NCI-H345 (cell line): ENCODE data around the gene GALP.
"Not testable (repeated sequence)": the region's sequence is repeated elsewhere in the genome, so short reads cannot be mapped to it uniquely, and the experiment has no call there.

ENCODE experiments used
- DNase-seq: peaks from one replicate; lab custom pipeline; 2025; lab: John Stamatoyannopoulos, UW

GALP gene

DNA sequence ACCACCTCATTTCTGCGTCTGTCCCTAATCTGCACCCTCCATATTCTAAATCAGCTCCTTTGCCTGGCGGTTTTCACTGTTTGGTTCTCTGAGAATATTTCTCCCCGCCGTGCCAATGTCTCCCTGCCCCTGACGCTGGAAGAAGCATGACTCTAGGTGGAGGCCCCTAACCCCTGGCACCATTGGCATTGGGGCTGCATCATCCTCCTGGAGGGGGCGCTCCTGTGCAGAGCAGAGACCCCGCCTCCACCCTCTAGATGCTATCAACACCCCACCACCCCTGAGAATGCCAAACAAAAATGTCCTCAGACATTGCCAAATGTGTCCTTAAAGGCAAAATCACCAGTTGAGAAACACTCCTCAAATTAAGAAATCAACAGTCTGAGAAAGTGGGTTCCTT, 15.3 kb downstream of the GALP start:
- DNase-seq = no peak

DNA sequence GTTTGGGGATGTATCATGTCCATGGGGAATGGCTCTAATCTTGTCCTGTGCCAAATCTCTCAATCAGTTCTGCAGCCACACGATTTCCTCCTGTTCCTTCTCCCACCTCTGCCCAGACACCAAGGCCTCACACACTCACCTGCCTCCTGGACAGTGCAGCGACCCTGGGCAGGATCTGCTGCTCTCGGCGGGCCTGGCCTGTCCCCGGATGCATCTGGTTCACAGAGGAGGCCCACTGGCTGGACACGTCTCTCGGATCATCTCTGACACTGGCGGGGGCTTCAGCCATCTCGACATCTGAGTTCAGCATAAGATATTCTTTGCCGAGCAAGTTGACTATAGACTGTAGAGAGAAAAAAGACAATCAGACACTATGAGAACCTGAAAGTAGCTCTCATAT, 15.9 kb downstream of the GALP start:
- DNase-seq = no peak

DNA sequence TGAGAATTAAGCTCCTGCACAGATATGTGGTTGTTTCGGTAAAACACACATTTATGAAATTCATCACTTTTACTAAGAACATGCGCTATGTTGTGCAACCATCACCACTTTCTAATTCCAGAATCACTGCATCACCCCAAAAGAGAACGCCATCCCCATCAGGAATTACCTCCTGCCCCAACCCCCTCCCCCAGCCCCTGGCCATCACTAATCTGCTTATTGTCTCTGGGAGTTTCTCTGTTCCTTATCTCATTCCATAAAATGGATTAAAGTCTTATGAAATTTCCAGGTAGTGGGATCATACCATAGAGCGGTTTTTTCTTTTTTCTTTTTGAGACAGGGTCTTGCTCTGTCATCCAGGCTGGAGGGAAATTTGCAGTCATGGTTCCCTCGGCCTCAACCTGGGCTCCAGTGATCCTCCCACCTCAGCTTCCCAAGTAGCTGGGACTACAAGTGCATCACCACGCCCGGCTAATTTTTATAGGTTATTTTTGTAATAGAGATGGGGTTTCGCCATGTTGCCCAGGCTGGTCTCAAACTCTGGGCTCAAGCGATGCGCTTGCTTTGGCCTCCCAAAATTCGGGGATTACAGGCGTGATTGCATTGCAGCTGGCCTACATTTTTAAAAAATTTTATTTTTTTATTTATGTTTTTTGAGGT, 18.3 kb downstream of the GALP start:
- no peak for DNase-seq

DNA sequence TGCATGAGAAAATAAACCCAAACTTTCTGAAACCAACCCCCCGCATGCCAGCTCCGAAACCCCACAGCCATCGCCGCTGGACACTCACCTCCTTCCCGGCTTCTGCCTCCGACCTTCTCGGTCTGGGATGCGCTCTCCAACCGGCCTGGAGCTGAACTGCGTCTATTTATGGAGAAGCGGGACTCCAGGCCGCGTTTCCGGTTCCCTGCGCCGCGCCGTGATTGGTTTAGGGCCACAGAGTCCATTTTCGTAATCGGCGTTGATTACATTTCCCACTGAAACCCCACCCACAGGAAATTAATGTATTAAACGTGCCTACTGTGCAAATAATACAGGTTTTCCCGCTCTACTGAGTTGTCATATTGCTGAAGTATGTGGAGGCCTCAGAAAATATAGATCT, 21.8 kb downstream of the GALP start, which contains the start of gene ZSCAN5B:
TSS of gene ZSCAN5B (minus strand) at position 138 of the 400 bp plus-strand sequence. CDS start 4,731 bp downstream, outside the sequence.
- not testable (repeated sequence) for DNase-seq

DNA sequence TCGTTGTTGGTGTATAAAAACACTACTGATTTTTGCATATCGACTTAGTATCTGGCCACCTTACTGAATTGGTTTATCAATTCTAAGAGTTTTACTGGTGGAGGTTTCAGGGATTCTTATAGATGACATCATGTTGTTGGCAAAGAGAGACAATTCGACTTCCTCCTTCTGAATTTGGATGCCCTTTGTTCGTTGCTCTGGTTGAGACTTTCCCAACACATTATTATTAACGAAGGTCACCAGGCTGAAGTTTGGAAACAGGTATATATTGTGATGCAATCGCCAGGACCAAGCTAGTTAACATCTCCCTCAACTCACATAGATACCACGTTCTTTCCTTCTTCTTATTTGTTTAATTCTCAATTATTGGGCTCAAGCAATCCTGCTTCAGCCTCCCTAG, 23.9 kb downstream of the GALP start:
- no peak for DNase-seq

DNA sequence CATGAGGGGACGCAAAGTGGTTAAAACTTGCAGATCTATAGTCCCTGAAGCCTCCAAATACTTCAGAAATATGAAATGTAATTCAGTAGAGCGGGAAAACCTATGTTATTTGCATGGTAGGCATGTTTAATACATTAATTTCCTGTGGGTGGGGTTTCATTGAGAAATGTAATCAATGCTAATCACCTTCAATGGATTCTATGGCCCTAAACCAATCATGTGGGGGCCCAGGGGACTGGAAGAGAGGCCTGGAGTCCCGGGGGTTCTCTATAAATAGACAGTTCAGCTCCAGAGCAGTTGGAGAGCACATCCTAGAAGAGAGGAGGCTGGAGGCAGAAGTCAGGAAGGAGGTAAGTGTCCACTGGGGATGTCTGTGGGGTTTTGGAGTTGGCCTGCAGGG, 26.2 kb downstream of the GALP start, which contains the start of gene ZSCAN5C:
TSS of gene ZSCAN5C (plus strand) at position 301 of the 400 bp plus-strand sequence. CDS start 3,641 bp downstream, outside the sequence.
- DNase-seq = no peak

DNA sequence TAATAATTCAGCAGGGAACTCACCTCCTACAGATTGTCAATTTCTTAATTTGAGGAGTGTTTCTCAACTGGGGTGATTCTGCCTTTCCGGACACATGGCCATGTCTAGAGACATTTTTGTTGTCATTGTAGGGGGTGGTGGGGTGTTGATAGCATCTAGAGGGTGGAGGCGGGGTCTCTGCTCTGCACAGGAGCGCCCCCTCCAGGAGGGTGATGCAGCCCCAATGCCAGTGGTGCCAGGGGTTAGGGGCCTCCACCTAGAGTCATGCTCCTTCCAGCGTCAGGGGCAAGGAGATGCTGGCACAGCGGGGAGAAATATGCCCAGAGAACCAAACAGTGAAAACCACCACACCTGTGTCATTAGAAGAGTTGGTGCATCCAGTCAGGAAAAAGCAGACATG, 31.8 kb downstream of the GALP start:
- DNase-seq = not testable (repeated sequence)

DNA sequence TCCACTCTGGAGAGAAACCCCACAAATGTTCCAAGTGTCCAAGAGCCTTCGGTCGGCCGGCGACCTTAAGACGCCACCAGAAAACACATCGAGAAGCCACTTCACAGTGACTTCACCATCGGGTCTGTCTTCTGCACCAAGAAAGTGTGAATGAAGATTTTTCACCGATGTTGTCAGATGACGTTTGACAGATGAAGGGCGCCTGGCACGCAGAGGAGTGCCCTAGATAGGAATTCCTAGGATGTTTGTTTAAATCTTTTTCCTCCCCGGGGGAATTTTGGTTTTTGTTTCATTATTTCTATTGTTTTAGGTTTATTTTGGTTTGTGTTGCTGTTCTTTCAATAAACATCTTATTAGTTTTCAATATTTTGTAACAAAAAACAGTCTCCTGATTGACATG, 33.3 kb downstream of the GALP start:
- DNase-seq = no peak

DNA sequence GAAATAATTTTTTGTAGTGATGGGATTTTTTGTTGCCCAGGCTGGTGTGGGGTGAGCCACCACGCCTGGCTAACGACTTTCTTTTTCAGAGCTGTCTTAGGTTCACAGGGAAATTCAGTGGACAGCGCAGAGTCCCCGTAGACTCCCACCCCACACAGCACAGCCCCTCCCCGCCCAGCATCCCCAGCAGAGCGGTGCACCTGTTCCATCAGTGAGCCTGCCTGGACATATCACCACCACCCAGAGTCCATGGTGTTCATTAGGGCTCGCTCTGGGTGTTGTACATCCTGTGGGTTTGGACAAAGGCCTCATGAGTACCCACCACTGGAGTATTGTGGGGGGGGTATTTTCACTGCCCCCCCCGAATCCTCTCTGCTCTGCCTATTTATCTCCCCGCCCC, 34.2 kb downstream of the GALP start:
- not testable (repeated sequence) for DNase-seq

DNA sequence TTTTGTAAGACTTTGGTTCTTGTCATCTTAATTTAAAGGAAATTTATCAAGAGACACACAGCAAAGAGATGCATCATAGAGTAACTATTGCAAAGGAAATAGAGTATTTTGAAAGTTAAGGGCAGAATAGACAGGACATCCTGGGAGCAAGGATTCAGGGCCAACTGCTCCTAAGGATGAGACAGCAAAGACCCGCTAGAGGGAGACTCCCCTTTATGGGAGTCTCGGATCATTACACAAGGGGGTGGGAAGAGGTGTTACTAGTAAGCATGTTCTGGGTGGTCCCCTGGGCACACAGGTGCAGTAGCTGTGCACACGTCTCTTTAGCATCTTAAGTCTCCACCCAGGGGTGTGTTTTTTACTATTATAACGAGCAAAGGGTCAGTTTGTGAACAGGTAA, 35.9 kb downstream of the GALP start:
- DNase-seq = no peak

DNA sequence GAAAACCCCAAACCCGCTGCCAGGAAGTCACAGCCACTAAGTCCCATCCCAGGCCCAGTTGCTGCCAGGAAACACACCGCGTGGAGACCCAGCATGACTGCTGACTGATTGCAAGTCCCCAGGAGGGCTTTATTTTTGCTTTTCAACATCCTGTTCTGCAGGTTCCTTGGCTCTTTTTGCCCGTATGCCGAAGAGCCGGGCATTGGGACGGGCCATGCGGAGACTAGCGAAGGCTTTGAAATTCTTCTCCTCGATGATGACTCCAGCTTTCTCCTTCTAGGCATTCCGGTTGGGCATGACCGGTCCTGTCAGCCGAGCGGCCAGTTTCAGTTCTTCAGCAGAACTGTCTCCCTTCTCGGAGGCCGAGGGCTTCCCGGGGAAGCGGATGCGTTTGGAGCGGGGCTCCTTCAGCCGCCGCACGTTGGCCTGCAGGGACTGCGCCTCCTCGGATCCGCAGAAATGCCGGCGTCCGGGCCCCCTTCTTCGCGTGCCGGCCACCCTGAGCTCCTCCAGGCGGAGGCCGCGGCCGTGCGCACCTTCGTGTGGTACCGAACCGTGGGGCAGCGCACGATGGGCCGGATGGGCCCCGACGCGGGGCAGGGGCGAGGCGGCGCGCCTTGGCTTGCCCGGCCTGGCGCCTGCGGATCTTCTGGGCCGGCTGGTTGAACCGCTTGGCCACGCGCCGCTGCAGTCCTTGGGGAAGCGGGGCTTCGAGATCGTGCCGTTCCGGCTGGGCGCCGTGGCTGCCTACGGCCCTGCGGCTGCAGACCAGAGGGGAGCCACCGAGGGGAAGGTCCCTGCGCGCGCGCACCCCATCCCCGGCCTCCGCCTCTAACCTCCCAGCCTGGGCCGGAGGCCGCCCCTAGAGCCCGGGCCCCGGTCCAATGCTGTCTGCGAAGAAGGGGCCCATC, 41.5 kb downstream of the GALP start:
- DNase-seq = no peak

DNA sequence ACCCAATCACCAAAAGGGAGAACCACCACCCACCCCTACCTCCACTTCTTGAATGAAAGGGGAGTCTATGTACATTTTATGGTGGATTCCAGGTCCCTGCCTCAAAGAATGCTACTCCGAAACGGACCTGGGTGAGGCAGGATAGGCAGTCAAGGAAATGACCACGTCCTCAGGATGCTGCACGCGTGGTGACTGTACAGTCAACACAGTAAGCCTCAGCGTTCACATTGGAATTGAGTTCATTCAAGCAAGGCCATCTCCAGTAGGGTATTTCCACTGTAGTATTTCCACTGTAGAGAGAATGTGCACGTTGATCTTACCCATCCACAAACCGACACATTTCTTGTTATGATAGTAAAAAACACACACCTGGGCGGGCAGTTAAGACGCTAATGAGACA, 43.2 kb downstream of the GALP start:
- DNase-seq = no peak

DNA sequence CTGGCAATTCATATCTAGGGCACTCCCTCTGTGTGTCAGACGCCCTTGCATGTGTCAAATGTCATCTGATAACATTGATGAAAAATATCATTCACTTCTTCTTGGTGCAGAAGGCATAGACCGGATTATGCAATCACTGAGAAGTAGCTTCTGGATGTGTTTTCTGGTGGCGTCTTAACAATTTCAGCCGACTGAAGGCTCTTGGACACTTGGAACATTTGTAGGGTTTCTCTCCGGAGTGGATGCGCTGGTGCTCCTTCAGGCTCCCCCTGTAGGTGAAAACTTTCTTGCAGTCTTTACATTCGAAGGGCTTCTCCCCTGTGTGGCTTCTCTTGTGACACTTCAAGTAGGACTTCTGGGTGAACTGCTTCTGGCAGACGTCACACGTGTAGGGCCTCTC, 45.6 kb downstream of the GALP start:
- DNase-seq = not testable (repeated sequence)

DNA sequence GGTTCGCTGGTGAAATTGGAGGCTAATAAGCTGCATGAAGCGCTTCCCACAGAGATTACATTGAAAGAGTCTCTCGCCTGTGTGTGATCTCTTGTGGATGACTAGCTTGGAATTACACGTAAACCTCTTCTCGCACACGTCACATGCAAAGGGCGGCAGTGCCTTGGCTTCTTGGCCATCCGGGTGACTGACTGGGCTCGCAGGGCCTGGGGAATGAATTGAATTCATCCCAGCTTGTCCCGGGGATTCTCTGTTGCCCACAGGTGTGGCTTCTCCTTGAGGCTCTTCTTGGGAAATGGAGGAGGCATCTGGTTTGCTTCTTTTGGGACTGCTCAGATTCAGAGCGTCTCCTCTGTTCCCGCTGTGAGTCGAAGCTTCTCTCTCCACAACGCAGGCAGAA, 46.0 kb downstream of the GALP start:
- no peak for DNase-seq

DNA sequence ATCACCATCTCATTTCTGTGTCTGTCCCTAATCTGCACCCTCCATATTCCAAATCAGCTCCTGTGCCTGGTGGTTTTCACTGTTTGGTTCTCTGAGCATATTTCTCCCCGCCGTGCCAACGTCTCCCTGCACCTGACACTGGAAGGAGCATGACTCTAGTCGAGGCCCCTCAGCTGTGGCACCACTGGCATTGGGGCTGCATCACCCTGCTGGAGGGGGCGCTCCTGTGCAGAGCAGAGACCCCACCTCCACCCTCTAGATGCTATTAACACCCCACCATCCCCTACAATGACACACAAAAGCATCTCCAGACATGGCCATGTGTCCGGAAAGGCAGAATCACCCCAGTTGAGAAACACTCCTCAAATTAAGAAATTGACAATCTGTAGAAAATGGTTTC, 47.1 kb downstream of the GALP start:
- DNase-seq = no peak

DNA sequence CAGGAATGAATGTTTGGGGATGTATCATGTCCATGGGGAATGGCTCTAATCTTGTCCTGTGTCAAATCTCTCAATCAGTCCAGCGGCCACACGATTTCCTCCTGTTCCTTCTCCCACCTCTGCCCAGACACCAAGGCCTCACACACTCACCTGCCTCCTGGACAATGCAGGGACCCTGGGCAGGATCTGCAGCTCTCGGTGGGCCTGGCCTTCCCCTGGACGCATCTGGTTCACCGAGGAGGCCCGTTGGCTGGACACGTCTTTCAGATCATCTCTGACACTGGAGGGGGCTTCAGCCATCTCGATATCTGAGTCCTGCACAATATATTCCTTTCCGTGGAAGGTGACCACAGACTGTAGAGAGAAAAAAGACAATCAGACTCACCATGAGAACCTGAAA, 47.7 kb downstream of the GALP start:
- no peak for DNase-seq
